ENCODE data around the gene DBN1. TPM values are rescaled to one million over a fixed set of nuclear protein-coding genes. Genes with fewer than 3 reads are reported as not detected.

Gene DBN1
- total RNA-seq, 1 donor from 2014 or later = 371 TPM

DNA sequence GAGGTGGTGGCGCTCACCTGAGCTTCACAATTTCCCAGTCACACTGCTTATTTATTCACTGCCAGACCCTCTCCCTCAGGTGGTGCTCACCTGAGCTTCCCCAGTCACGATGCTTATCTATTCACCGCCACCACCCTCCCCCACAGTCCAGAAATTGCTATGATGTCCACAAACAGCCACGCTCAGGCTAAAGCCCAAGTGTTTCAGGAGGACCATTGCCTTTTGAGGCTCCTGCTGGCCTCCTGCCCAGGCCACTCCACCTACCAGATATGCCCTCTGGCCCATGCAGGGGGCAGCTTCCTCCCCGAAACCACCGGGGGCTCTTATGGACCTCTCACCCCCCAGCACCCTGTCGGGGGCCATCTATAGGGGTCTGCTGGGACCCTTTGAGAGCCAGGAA is 19.4 kb upstream of the DBN1 start:
- Histone ChIP-seq H3K27me3 (ENCODE audit: insufficient read depth, low read length) (no peaks in the 10 kb centered on the region), H3K4me3 (ENCODE audit: insufficient read depth, low read depth, low read length) (no peak overlapping the region), H3K4me2 (ENCODE audit: low read length) (peak overlapping the region; percentile 96), H2AFZ (ENCODE audit: low read depth, low read length) (no peak overlapping the region), H3K79me2 (ENCODE audit: insufficient read depth, low read length) (peaks cover 88% of the 10 kb centered on the region), H3K27ac (ENCODE audit: low read depth, low read length) (peak overlapping the region; percentile 94), H3K4me1 (ENCODE audit: insufficient read depth, low read length) (peaks cover 69% of the 10 kb centered on the region), H3K36me3 (ENCODE audit: insufficient read depth, low read length) (peaks cover 32% of the 10 kb centered on the region), H4K20me1 (ENCODE audit: insufficient read depth, low read length) (peaks cover 68% of the 10 kb centered on the region), H3K9me3 (ENCODE audit: insufficient read depth, low read depth, low read length) (no peaks in the 10 kb centered on the region), H3K9ac (ENCODE audit: low read length) (peak overlapping the region; percentile 89)
- Mint-ChIP-seq H3K36me3 (ENCODE audit: low read depth, unreplicated experiment) (peaks cover 4% of the 10 kb centered on the region), H3K27me3 (ENCODE audit: low read depth, unreplicated experiment) (no peaks in the 10 kb centered on the region), H3K9me3 (ENCODE audit: unreplicated experiment) (no peaks in the 10 kb centered on the region), H3K27ac (ENCODE audit: unreplicated experiment) (peak overlapping the region; percentile 92), H3K4me3 (ENCODE audit: unreplicated experiment) (peak overlapping the region; percentile 73), H3K4me1 (ENCODE audit: low read depth, unreplicated experiment) (peaks cover 32% of the 10 kb centered on the region)
- TF ChIP-seq EZH2 (IDR thresholded peaks at IDR 0.05; ENCODE audit: insufficient read depth, low read length) = no peak
- TF ChIP-seq CTCF (IDR thresholded peaks at IDR 0.05; ENCODE audit: insufficient read depth, low read depth, low read length) = no peak
- DNase-seq (ENCODE audit: low read depth) (no peak), FAIRE-seq (no peak)

GRCh38 chr5:177491983-177492746 is 18.7 kb upstream of the DBN1 start:
- Histone ChIP-seq H3K4me1 (ENCODE audit: insufficient read depth, low read length) (peaks cover 67% of the 10 kb centered on the region), H3K79me2 (ENCODE audit: insufficient read depth, low read length) (peaks cover 92% of the 10 kb centered on the region), H3K4me3 (ENCODE audit: insufficient read depth, low read depth, low read length) (no peak overlapping the region), H3K4me2 (ENCODE audit: low read length) (peak overlapping the region; percentile 96), H3K27ac (ENCODE audit: low read depth, low read length) (peak overlapping the region; percentile 3), H3K27me3 (ENCODE audit: insufficient read depth, low read length) (no peaks in the 10 kb centered on the region), H4K20me1 (ENCODE audit: insufficient read depth, low read length) (peaks cover 75% of the 10 kb centered on the region), H3K9ac (ENCODE audit: low read length) (peak overlapping the region; percentile 89), H3K36me3 (ENCODE audit: insufficient read depth, low read length) (peaks cover 38% of the 10 kb centered on the region), H3K9me3 (ENCODE audit: insufficient read depth, low read depth, low read length) (no peaks in the 10 kb centered on the region), H2AFZ (ENCODE audit: low read depth, low read length) (no peak overlapping the region)
- Mint-ChIP-seq H3K36me3 (ENCODE audit: low read depth, unreplicated experiment) (peaks cover 8% of the 10 kb centered on the region), H3K4me3 (ENCODE audit: unreplicated experiment) (peak overlapping the region; percentile 73), H3K4me1 (ENCODE audit: low read depth, unreplicated experiment) (peaks cover 32% of the 10 kb centered on the region), H3K27me3 (ENCODE audit: low read depth, unreplicated experiment) (no peaks in the 10 kb centered on the region), H3K9me3 (ENCODE audit: unreplicated experiment) (no peaks in the 10 kb centered on the region), H3K27ac (ENCODE audit: unreplicated experiment) (peak overlapping the region; percentile 92)
- FAIRE-seq = no peak
- no peak for DNase-seq (ENCODE audit: low read depth)
- no peak for TF ChIP-seq EZH2 (IDR thresholded peaks at IDR 0.05; ENCODE audit: insufficient read depth, low read length)
- TF ChIP-seq CTCF (IDR thresholded peaks at IDR 0.05; ENCODE audit: insufficient read depth, low read depth, low read length) = no peak

DNA sequence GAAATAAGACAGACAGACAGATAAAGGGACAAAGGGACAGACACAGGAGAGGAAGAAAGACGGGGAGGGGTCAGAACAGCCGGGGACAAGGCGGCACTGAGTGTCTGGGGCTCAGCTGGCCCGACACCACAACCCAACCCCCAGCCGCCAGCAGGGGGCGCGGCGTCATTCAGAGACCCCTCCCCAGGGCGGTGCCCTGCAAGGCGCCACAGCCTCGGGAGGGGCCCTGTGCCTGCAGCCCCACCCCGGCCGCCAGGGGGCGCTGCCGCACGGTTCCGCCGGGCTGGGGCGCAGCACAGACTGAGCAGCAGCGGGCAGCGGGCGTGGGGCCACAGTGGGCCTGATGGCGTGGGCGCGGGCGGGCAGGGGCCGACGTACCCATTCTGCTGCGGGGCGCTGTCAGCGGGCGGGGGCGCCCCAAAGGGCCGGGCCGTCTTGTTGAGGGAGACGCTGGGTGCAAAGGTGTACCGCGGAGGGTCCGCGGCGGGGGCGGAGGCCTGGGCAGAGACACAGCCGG is 18.1 kb upstream of the DBN1 start:
- TF ChIP-seq CTCF (IDR thresholded peaks at IDR 0.05; ENCODE audit: insufficient read depth, low read depth, low read length) = peak; percentile 51
- TF ChIP-seq EZH2 (IDR thresholded peaks at IDR 0.05; ENCODE audit: insufficient read depth, low read length) = no peak
- Mint-ChIP-seq H3K4me3 (ENCODE audit: unreplicated experiment) (peak overlapping the region; percentile 54), H3K4me1 (ENCODE audit: low read depth, unreplicated experiment) (peaks cover 32% of the 10 kb centered on the region), H3K27ac (ENCODE audit: unreplicated experiment) (no peak overlapping the region), H3K9me3 (ENCODE audit: unreplicated experiment) (no peaks in the 10 kb centered on the region), H3K27me3 (ENCODE audit: low read depth, unreplicated experiment) (no peaks in the 10 kb centered on the region), H3K36me3 (ENCODE audit: low read depth, unreplicated experiment) (peaks cover 8% of the 10 kb centered on the region)
- no peak overlapping the region for H2AFZ ChIP-seq (ENCODE audit: low read depth, low read length)
- H3K27ac ChIP-seq (ENCODE audit: low read depth, low read length) = peak overlapping the region; percentile 31
- H3K4me3 ChIP-seq (ENCODE audit: insufficient read depth, low read depth, low read length) = no peak overlapping the region
- no peak overlapping the region for H3K9ac ChIP-seq (ENCODE audit: low read length)
- H3K4me2 ChIP-seq (ENCODE audit: low read length) = peak overlapping the region; percentile 55
- no peaks in the 10 kb centered on the region for H3K9me3 ChIP-seq (ENCODE audit: insufficient read depth, low read depth, low read length)
- H3K36me3 ChIP-seq (ENCODE audit: insufficient read depth, low read length) = peaks cover 42% of the 10 kb centered on the region
- H3K27me3 ChIP-seq (ENCODE audit: insufficient read depth, low read length) = no peaks in the 10 kb centered on the region
- DNase-seq (ENCODE audit: low read depth) = no peak
- H3K79me2 ChIP-seq (ENCODE audit: insufficient read depth, low read length) = peaks cover 91% of the 10 kb centered on the region
- H4K20me1 ChIP-seq (ENCODE audit: insufficient read depth, low read length) = peaks cover 79% of the 10 kb centered on the region
- no peak for FAIRE-seq
- H3K4me1 ChIP-seq (ENCODE audit: insufficient read depth, low read length) = peaks cover 67% of the 10 kb centered on the region

All from astrocyte (in vitro differentiated cells and primary cell).